Endometrium (tissue), 2 donors: ENCODE measurements around the gene DNAH7.
"Not testable (repeated sequence)": the region's sequence is repeated elsewhere in the genome, so short reads cannot be mapped to it uniquely, and the experiment has no call there.

Source experiments
- FAIRE-seq: peaks from 2 replicates; lab custom pipeline; 2012; peaks lifted over from hg19 to GRCh38; lab: Jason Lieb, UNC
- donor health status: control.
- donor health status: control.

DNAH7 gene

GRCh38 chr2:195721042-195721441, 347.6 kb downstream of the DNAH7 start:
- no peak for FAIRE-seq

- FAIRE-seq: no peak
These were observed 352.2 kb downstream of the DNAH7 start for GRCh38 chr2:195716466-195716865.

- no peak for FAIRE-seq
These were observed 357.2 kb downstream of the DNAH7 start for GRCh38 chr2:195711478-195711877.

- FAIRE-seq: no peak
These were observed 358.5 kb downstream of the DNAH7 start for GRCh38 chr2:195709901-195710806.

GRCh38 chr2:195706161-195706900, 362.3 kb downstream of the DNAH7 start:
- no peak for FAIRE-seq

GRCh38 chr2:195700480-195700879, 368.2 kb downstream of the DNAH7 start:
- FAIRE-seq: no peak

- FAIRE-seq: peak; percentile 8
These were observed 370.9 kb downstream of the DNAH7 start for GRCh38 chr2:195697681-195698220.

GRCh38 chr2:195696012-195696411, 372.6 kb downstream of the DNAH7 start:
- FAIRE-seq: no peak

- no peak for FAIRE-seq
These were observed 373.5 kb downstream of the DNAH7 start for GRCh38 chr2:195695002-195695631.

- FAIRE-seq: no peak
These were observed 374.1 kb downstream of the DNAH7 start for GRCh38 chr2:195694553-195694952.

GRCh38 chr2:195692531-195692930, 376.1 kb downstream of the DNAH7 start:
- FAIRE-seq: not testable (repeated sequence)
